ENCODE measurements around the gene POLR1B. TPM values are rescaled to one million over a fixed set of nuclear protein-coding genes. Genes with fewer than 3 reads are reported as not detected.
A peak's percentile ranks its signal among the peaks of the same experiment; 100 is the strongest.

POLR1B gene
- total RNA-seq, 1 donor from 2014 or later, result 12.1 TPM

DNA sequence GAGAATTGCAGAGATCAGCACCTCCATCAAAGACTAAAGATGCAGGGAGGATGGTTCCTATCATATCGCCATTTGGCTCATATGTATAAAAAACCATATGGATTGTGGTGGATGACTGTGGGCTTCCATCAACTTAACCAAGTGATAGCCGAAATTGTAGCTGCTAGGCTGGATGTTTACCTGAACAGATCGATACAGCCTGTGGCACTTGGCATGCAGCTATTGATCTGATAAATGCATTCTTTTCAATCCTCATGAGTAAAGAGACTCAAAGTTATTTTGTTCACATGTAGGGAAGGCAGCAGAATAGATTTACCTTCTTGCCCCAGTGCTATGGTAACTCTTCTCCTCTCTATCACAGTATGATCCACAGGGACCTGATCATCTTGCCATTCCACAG lies 60.7 kb downstream of the POLR1B start:
- TF ChIP-seq, protein P1, sequence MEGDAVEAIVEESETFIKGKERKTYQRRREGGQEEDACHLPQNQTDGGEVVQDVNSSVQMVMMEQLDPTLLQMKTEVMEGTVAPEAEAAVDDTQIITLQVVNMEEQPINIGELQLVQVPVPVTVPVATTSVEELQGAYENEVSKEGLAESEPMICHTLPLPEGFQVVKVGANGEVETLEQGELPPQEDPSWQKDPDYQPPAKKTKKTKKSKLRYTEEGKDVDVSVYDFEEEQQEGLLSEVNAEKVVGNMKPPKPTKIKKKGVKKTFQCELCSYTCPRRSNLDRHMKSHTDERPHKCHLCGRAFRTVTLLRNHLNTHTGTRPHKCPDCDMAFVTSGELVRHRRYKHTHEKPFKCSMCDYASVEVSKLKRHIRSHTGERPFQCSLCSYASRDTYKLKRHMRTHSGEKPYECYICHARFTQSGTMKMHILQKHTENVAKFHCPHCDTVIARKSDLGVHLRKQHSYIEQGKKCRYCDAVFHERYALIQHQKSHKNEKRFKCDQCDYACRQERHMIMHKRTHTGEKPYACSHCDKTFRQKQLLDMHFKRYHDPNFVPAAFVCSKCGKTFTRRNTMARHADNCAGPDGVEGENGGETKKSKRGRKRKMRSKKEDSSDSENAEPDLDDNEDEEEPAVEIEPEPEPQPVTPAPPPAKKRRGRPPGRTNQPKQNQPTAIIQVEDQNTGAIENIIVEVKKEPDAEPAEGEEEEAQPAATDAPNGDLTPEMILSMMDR (IDR thresholded peaks at IDR 0.05), result no peak
- H3K27me3 Mint-ChIP-seq (ENCODE audit: low read depth), result no peaks in the 10 kb centered on the region
- no peaks in the 10 kb centered on the region for H3K9me3 Mint-ChIP-seq (ENCODE audit: low read depth)
- no peak for DNase-seq (ENCODE audit: low spot score)
- H3K4me1 Mint-ChIP-seq (ENCODE audit: low read depth), result peaks cover 17% of the 10 kb centered on the region
- no peak overlapping the region for H3K4me3 Mint-ChIP-seq (ENCODE audit: unreplicated experiment)
- no peaks in the 10 kb centered on the region for H3K36me3 Mint-ChIP-seq (ENCODE audit: low read depth)
- no peak overlapping the region for H3K27ac Mint-ChIP-seq (ENCODE audit: unreplicated experiment)

DNA sequence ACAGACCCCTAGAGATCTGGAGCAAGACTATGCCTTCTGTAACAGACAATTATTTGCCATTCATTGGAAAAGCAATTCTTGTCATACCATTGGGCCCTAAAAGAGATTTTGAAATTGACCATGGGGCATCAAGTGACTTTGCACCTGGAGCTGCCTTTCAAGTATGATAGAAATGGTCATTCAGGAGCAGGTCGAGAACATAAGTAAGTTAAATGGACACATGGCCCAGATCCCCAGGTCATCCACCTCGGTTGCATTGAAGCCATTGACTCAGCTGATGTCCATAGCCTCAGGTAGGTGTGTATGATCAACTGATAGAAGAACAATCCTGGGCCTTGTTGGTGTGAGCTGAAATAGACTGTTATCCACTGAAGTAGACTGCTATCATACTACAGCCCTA lies 61.5 kb downstream of the POLR1B start:
- peaks cover 17% of the 10 kb centered on the region for H3K4me1 Mint-ChIP-seq (ENCODE audit: low read depth)
- H3K9me3 Mint-ChIP-seq (ENCODE audit: low read depth), result no peaks in the 10 kb centered on the region
- TF ChIP-seq, protein P1 (IDR thresholded peaks at IDR 0.05), result no peak
- H3K27me3 Mint-ChIP-seq (ENCODE audit: low read depth), result no peaks in the 10 kb centered on the region
- no peak for DNase-seq (ENCODE audit: low spot score)
- no peak overlapping the region for H3K4me3 Mint-ChIP-seq (ENCODE audit: unreplicated experiment)
- H3K36me3 Mint-ChIP-seq (ENCODE audit: low read depth), result no peaks in the 10 kb centered on the region
- no peak overlapping the region for H3K27ac Mint-ChIP-seq (ENCODE audit: unreplicated experiment)

DNA sequence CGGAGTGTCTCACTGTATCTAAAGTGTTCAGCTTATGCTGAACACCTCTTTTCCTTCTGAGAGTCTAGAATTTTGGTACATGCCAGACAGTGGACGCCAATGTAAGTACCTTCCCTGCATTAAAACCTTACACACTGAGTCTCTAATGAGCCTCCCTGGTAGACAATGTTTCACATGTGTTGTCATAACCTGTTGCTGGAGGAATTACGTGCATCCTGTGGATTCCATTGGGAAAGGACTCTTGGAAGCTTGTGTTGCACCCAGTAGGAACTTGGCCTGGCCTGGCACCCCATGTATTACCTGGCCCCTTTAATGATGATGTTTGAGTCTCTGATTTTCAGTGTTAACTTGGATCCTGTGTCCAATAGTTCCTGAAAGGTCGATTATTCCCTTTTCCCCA lies 62.7 kb downstream of the POLR1B start:
- Mint-ChIP-seq H3K36me3 (ENCODE audit: low read depth) (peaks cover 1% of the 10 kb centered on the region), H3K27ac (ENCODE audit: unreplicated experiment) (no peak overlapping the region), H3K4me3 (ENCODE audit: unreplicated experiment) (no peak overlapping the region), H3K27me3 (ENCODE audit: low read depth) (no peaks in the 10 kb centered on the region), H3K9me3 (ENCODE audit: low read depth) (peaks cover 7% of the 10 kb centered on the region), H3K4me1 (ENCODE audit: low read depth) (peaks cover 14% of the 10 kb centered on the region)
- DNase-seq (ENCODE audit: low spot score), result no peak
- TF ChIP-seq, protein P1 (IDR thresholded peaks at IDR 0.05), result no peak

DNA sequence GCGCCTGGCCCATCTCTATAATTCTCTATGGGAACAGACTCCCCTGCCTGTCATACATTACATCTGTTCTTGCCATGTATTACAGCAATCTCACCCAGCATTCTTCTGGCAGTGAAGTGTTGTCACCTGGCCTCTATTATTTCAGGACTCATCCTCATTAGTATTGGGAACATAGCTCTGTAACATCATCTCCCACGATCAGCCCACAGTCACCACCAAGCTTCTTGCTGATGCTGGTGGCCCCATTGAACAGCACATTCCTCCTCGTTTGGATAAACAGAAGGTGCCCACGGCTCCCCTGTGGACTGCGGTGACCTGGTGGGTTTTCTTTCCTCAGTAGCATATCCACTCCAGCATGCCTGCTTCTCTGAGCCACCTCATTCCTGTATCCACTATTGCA lies 63.7 kb downstream of the POLR1B start:
- TF ChIP-seq, protein P1 (IDR thresholded peaks at IDR 0.05), result no peak
- Mint-ChIP-seq H3K27me3 (ENCODE audit: low read depth) (no peaks in the 10 kb centered on the region), H3K9me3 (ENCODE audit: low read depth) (peaks cover 11% of the 10 kb centered on the region), H3K4me3 (ENCODE audit: unreplicated experiment) (no peak overlapping the region), H3K27ac (ENCODE audit: unreplicated experiment) (no peak overlapping the region), H3K36me3 (ENCODE audit: low read depth) (peaks cover 4% of the 10 kb centered on the region), H3K4me1 (ENCODE audit: low read depth) (peaks cover 4% of the 10 kb centered on the region)
- DNase-seq (ENCODE audit: low spot score), result peak; percentile 29

DNA sequence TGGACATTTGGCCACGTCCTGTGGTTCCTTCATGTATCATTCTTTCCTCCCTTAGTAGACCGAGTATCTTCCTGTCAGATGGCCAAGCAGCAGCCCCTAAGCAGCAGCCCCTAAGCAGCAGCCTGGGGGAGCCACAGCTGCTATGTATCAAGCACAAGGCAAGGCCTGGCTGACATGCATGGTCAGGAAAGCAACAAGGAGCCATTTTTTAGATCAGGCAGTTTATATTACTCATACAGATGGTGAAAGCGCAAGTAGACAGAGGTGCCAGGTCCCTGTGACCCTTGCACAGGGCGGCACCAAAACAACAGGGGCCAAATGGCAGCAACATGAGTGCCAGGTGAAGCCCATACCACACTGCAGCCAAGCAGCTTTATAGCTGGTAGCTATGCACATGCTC lies 64.3 kb downstream of the POLR1B start:
- peak; percentile 38 for DNase-seq (ENCODE audit: low spot score)
- H3K4me3 Mint-ChIP-seq (ENCODE audit: unreplicated experiment), result no peak overlapping the region
- no peaks in the 10 kb centered on the region for H3K4me1 Mint-ChIP-seq (ENCODE audit: low read depth)
- no peak overlapping the region for H3K27ac Mint-ChIP-seq (ENCODE audit: unreplicated experiment)
- no peaks in the 10 kb centered on the region for H3K27me3 Mint-ChIP-seq (ENCODE audit: low read depth)
- peaks cover 5% of the 10 kb centered on the region for H3K36me3 Mint-ChIP-seq (ENCODE audit: low read depth)
- peaks cover 11% of the 10 kb centered on the region for H3K9me3 Mint-ChIP-seq (ENCODE audit: low read depth)
- TF ChIP-seq, protein P1 (IDR thresholded peaks at IDR 0.05), result no peak

Data from chondrocyte (in vitro differentiated cells).